Astrocyte of the hippocampus (primary cell): ENCODE measurements around the gene MRPL47.
"Not testable (repeated sequence)": the region's sequence is repeated elsewhere in the genome, so short reads cannot be mapped to it uniquely, and the experiment has no call there.

Source experiments
- DNase-seq: peaks from one replicate; pipeline ENCODE4 v3.0.0; 2011; ENCODE audit warnings: low read depth, low spot score

MRPL47 gene

DNA sequence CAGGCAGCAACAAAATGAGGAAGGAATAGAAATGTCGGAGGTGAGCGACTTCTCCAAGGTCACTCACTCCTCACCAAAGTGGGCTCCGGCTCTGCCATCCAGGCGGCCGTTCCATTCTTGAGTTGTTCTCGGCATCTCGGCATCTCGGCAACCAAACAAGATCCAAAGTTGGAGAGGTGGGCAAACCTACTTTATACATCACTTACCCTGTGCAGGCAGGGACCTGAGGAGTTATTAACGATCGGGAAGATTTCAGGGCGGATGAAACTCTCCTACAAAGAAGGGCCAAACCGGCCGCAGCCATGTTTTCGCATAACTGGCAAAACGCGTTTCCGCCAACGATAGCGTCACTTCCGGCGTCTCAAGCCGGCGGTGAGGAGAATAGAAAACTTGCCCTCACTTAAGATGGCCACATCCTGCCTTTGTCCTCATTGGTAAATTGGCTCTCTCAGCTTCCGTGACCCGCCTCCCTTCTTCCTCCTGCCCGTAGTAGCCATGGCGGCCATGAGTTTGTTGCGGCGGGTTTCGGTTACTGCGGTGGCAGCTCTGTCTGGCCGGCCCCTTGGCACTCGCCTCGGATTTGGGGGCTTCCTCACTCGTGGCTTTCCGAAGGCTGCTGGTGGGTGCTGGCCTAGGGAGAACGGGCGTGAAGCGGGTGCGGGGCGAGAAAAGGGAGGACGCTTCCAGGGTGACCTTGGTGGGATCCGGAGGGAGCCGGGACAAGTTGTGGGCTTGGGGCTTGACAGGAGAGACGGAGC lies at the start of gene MRPL47, which contains the start of gene NDUFB5:
Gene MRPL47, minus strand, starts transcription at position 318 of the 758 bp plus-strand sequence. Its CDS starts 14 bp downstream, at position 304.
Gene NDUFB5, plus strand, starts transcription at position 474 of the 758 bp plus-strand sequence. Its CDS starts 22 bp downstream, at position 496.
- peak; percentile 98 for DNase-seq

DNA sequence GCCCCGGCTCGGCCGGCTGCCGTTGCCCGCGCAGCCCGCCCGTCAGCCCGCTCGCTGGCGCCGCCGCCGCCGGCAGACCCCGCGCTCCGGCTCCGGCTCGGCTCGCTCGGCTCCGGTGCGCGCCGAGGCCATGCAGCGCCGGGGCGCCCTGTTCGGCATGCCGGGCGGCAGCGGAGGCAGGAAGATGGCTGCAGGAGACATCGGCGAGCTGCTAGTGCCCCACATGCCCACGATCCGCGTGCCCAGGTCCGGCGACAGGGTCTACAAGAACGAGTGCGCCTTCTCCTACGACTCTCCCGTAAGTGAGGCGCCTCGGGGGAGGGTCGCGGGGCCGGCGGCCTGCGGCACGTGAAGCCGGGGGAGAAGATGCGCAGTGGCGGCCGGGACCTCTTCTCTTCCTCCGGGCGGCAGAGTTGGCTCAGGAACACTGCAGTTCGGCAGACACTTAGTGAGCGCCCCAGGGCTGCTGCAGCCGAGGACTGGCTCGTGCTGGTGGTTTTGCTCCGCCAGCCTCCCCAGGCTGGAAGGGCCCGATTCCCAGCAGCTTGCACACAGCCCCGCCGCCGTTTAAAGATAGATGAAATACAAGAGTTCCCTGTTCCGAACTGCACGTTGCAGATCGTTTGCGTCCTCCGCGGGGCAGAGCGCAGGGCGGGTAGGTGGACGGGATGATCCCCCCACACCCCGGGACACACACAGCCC lies 48.8 kb upstream of the MRPL47 start:
- peak; percentile 90 for DNase-seq

- DNase-seq = peak; percentile 91
These were observed 48.1 kb upstream of the MRPL47 start, which contains the start of gene USP13 for GRCh38 chr3:179652447-179653095. USP13 (plus strand) TSS chr3:179653040; CDS start chr3:179653226, 186 bp downstream.

DNA sequence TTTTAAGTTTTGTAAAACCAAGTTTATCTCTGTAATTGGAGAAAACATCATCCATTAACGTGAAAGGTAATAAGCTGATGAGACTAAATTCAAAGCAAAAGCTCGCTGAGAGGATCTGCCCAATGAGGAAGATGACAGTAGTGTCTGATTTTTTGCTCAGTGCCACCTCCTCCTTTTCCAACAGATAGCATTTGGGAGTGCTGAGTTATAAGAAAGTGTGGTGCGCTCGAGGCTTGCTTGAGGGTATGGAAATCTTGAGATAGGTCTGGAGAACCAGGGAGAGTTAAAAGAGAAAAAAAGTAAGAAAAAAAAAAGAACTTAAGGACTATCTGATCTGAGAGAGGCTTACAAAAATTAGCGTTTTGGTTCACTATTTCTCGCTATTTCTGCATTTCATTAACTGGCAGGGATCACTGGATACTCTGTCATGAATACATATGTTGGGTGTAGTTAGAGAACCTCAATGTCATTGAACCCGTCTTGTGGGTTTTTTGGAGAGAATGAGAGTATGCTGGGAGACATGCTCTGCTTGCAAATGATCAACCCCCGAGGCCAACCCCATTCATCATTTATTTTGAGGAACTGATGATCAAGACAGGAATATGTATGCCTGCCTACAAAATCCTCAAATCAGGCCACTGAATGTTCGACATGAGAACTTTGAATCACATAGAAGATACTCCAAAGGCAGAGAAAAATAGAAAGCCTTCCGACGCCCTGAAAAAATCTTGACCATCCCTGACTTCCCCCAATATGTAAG lies 47.4 kb upstream of the MRPL47 start:
- no peak for DNase-seq

- no peak for DNase-seq
These were observed 41.7 kb upstream of the MRPL47 start for GRCh38 chr3:179646177-179646576.

- not testable (repeated sequence) for DNase-seq
These were observed 39.4 kb upstream of the MRPL47 start for GRCh38 chr3:179643837-179644236.

DNA sequence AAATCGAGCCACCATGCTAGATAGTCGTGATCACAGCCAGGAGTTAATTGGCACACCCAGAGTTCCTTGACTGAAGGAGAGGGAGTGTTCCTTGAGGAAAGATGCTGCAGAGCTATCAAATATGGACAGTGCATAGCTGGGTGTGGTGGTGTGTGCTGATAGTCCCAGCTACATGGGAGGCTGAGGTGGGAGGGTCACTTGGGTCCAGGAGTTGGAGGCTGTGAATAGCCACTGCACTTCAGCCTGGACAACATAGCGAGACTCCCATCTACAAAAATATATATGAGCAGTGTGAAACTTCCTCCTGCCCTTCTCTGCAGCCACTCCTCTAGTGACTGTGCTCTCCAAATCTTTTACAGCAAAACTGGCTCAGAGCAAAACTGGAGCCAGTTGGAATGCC lies 38.4 kb upstream of the MRPL47 start:
- no peak for DNase-seq

DNA sequence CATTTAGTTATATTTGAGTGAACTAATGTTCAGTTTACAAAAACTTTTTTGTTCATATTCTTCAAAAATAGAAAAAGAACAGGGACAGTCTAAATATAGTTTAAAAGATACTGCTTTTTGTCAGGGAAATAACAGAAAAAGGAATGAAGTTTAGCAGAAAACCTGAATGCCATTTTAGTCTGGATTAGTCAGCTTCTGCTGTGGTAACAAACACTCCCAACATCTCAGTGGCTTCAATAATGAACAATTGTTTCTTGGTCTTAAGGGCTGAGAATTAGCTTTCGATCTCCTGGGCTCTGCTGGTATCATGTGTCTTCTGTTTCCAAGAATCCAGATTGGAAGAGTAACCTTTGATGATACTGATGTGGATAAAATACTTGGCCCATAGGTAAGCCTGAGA lies 36.0 kb upstream of the MRPL47 start:
- no peak for DNase-seq

DNA sequence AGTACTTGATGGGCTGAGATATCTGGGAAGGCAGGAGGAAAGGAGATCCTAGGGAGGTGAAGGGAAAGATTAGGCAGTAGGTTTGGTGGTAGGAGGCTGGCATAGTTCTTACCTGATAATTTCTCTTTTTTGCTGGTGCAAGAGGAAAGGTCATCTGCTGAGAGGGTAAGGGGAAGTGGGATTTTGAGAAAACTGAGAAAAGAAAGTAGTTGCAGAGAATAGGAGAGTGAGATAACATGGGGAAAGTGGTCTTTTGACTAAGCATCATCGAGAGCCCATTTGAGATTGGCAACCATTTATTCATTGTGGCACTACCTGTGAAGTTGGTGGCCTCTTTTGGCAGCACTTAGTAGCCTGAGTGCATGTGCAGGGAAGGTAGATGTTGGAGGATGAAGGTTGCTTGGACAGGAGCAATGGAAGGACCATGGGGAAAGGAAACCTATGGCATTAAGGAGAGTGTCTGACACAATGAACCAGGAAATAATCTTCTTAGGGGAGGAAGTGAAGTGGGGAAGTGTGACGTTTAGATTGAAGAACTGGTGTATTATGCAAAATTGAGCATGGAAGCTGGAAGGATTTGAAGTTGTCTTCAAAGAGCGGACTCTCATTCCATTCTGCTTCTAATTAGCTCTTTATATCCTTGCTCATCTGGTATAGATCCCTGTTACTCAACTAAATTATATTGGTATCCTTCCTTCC lies 26.5 kb upstream of the MRPL47 start:
- no peak for DNase-seq

DNA sequence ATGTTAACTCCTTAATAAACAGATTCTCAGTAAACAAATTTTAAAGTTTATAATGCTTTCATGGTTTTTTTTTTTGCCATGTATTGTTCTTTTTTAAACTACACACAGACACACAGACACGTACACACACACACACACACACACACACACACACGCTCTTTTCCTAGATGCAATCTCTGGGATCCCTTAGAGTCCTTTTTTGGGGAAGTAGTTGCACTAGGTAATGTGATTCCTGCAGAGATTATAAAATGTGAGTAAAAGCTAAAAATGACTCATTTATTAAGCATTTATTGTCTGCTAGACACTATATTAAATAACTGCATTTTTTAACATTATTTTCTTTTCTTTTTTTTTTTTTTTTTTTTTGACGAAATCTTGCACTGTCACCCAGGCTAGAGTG lies 20.0 kb upstream of the MRPL47 start:
- DNase-seq = peak; percentile 2

DNA sequence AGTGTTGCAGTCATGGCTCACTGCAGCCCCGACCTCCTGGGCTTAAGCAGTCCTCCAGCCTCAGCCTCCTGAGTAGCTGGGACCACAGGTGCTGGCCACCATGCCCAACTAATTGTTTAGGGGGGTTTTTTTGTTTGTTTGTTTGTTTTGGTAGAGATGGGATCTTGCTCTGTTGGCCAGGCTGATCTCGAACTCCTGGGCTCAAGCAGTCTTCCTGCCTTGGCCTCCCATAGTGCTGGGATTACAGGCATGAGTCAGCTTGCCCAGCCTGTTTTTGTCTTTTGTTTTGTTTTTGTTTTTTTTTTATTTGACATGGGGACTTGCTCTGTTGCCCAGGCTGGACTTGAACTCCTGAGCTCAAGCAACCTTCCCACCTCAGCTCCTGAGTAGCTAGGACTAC lies 17.6 kb upstream of the MRPL47 start:
- DNase-seq = no peak

GRCh38 chr3:179615458-179616173 lies 11.2 kb upstream of the MRPL47 start:
- DNase-seq = no peak

DNA sequence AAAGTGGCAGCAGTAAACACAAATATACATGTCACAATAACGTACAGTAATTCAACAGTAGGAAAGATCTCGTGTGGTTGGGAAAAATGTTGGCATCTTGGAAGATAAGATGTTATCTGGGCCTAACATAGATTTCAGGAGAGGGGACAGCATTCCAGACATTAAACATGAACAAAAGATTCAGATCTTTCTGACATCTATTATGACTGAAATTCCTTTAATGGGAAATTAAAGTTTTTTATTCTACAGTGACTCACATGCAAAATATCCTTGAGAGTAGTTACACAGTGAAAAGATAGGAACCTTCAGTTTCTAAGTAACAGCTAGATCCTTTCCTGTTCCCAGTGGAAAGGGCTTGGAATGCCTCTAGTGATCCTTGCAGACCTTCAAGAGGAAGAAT lies 9.4 kb upstream of the MRPL47 start:
- peak; percentile 45 for DNase-seq

GRCh38 chr3:179610066-179610465 lies 5.6 kb upstream of the MRPL47 start:
- no peak for DNase-seq

DNA sequence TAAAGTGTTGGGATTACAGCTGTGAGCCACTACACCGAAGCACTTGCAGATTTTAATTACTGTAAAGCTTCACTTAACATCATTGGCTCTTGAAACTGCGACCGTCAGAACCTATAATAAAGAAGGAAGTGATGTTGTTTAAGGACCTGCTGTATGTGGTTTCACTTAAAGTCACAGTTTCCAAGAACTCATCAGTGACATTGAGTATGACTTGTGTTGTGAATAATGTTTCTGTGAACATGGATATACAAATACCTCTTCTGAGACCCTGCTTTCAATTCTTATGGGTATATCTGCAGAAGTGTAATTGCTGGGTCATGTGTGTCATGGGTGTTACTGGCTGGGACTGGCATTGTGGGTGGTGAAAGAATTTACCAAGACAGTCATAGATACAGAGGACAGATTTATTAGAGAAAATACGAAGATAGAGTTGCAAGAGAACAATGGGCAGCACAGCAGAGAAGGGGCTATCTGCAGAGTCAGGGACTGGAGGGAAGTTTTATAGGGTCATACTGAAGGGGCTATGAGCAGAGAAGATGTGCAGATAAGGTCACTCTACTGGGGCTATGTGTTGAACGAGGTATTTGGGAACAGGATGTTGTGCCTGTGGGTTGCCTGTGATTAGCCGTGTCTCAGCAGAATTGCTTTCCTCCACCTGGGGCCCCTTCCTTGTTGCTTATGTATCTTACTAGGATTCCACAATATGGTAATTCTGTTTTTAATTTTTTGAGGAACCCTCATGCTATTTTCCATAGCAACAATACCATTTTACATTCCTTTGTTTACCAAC lies 4.7 kb upstream of the MRPL47 start:
- DNase-seq = no peak

DNA sequence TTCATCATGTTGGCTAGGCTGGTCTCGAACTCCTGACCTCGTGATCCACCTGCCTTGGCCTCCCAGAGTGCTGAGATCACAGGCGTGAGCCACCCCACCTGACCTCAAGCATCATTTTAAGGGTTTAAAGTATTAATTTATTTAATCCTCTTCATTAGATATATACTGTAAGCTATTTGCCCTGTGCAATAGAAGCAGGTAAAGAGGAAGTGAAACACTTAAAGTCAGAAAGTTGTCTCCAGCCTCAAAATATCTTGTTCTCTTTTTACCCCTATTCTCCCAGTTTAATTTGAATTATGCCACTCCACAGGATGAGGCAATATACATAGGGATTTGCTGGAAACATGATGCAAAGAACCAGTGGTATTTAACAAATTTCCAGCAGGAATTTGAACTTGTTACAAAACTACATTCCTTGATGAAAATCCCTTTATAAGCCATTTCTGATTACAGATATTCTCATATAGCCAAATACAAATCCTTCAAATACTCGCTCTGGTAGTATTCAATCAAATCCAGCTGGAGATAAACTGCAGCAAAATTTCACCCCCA lies 2.2 kb upstream of the MRPL47 start:
- no peak for DNase-seq

DNA sequence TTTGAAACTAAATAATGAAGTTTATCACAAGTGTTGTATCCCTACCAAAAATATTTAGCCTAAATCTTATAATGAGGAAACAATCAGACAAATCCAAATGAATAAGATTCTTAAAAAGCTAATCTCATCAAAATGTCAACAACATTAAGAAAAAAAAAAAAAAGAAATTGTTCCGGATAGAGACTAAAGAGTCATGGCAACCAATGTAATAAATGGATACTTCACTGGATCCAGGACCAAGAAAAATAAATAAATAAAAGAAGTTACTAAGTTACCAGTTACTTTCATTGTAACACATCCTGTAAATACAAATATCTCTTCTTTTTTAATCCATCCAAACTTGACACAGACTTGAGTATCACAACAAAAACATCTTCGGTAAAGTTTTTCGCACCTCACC lies 607 bp downstream of the MRPL47 start:
- DNase-seq = no peak

- DNase-seq = no peak
These were observed 1.1 kb downstream of the MRPL47 start for GRCh38 chr3:179603321-179603720.

DNA sequence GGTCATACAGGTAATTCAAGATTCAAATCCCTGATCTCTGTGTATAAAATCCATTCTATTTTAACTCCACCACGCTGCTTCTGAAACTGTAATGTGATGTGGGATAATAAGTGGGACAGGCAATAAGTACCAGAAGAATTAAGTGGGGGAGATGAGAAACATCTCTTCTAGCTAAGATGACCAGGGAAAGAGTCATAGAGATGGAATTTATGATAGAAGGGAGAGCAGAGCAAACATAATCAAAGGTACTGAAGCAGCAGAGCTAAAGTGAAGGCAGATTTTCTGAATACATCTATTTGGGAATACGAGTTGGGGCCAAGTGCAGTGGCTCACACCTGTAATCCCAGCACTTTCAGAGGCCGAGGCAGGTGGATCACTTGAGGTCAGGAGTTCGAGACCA lies 4.9 kb downstream of the MRPL47 start:
- DNase-seq = no peak
